Ascending aorta (tissue), 2 donors: ENCODE results near the gene NOL3. TPM values are rescaled to one million over a fixed set of nuclear protein-coding genes. Genes with fewer than 3 reads are reported as not detected.

ENCODE experiments used
- DNase-seq, 2 donors: peaks; one replicate each; pipeline ENCODE4 v3.0.0-alpha.2; 2019; ENCODE audit warnings: low spot score in 2 of 2
- H3K27ac ChIP-seq, 2 donors: fragments of 200-600 bp; sonication (generic); one replicate each; pipeline ENCODE4 v1.5.1; 2016 to 2017; ENCODE audit warnings: mild to moderate bottlenecking in 1 of 2
- H3K27me3 ChIP-seq: fragments of 200-600 bp; sonication (generic); one replicate; pipeline ENCODE4 v1.5.1; 2017
- H3K36me3 ChIP-seq, 2 donors: fragments of 200-600 bp; sonication (generic); one replicate each; pipeline ENCODE4 v1.5.1; 2016
- H3K4me1 ChIP-seq, 2 donors: fragments of 200-600 bp; sonication (generic); one replicate each; pipeline ENCODE4 v1.5.1; 2016 to 2017; ENCODE audit warnings: mild to moderate bottlenecking in 1 of 2
- H3K4me3 ChIP-seq, 2 donors: fragments of 200-600 bp; sonication (generic); one replicate each; pipeline ENCODE4 v1.5.1; 2016 to 2017; ENCODE audit warnings: mild to moderate bottlenecking in 1 of 2
- H3K9me3 ChIP-seq, 2 donors: fragments of 200-600 bp; sonication (generic); one replicate each; pipeline ENCODE4 v1.5.1; 2016
- intact Hi-C: fragments of 100-400 bp; cut with DNase I; formaldehyde crosslinking; loops from one replicate; pipeline ENCODE4 v1.15.1; 2023
- total RNA-seq: library from RNA; depleted of rRNA; stranded (reverse); fragments of >200 nt; gene quantifications from one replicate; pipeline ENCODE4 v1.1.0, GENCODE V29; 2016
- TF ChIP-seq, protein P1 (sequence below), 3 experiments: fragments of 200-600 bp in 2 of 3; fragments of 450-650 bp in 1 of 3; sonication (generic) in 2 of 3; IDR thresholded peaks; one replicate each; pipeline ENCODE4 v1.5.1; 2016 to 2019; ENCODE audit warnings: antibody characterized with exemption in 3 of 3, mild to moderate bottlenecking in 1 of 3, moderate library complexity in 1 of 3

Gene NOL3
- total RNA-seq, 1 donor from 2014 or later: 87.6 TPM

- Histone ChIP-seq H3K4me3 (no peak overlapping the region), H3K27me3 (no peaks in the 10 kb centered on the region), H3K4me1 (peaks cover 0 to 18% of the 10 kb centered on the region in 2 donors), H3K27ac (no peak overlapping the region), H3K36me3 (no peaks in the 10 kb centered on the region), H3K9me3 (no peaks in the 10 kb centered on the region)
- DNase-seq: no peak
- TF ChIP-seq, protein P1, sequence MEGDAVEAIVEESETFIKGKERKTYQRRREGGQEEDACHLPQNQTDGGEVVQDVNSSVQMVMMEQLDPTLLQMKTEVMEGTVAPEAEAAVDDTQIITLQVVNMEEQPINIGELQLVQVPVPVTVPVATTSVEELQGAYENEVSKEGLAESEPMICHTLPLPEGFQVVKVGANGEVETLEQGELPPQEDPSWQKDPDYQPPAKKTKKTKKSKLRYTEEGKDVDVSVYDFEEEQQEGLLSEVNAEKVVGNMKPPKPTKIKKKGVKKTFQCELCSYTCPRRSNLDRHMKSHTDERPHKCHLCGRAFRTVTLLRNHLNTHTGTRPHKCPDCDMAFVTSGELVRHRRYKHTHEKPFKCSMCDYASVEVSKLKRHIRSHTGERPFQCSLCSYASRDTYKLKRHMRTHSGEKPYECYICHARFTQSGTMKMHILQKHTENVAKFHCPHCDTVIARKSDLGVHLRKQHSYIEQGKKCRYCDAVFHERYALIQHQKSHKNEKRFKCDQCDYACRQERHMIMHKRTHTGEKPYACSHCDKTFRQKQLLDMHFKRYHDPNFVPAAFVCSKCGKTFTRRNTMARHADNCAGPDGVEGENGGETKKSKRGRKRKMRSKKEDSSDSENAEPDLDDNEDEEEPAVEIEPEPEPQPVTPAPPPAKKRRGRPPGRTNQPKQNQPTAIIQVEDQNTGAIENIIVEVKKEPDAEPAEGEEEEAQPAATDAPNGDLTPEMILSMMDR (IDR thresholded peaks at IDR 0.05): no peak
- intact Hi-C loops: loop anchor here (5.0 kb wide), 2 partner anchors 129 to 159 kb away; partner anchors contain the start of gene CBFB
These were observed 14.0 kb upstream of the NOL3 start for GRCh38 chr16:67156143-67156844.

GRCh38 chr16:67157106-67157748 is 13.1 kb upstream of the NOL3 start:
- no peak overlapping the region for H3K27ac ChIP-seq
- no peaks in the 10 kb centered on the region for H3K27me3 ChIP-seq
- intact Hi-C loops: loop anchor here (5.0 kb wide), 2 partner anchors 130 to 160 kb away; partner anchors contain the start of gene CBFB
- H3K4me1 ChIP-seq: peaks cover 0 to 21% of the 10 kb centered on the region in 2 donors
- H3K36me3 ChIP-seq: no peaks in the 10 kb centered on the region
- no peak overlapping the region for H3K4me3 ChIP-seq
- TF ChIP-seq, protein P1 (IDR thresholded peaks at IDR 0.05): no peak
- DNase-seq: no peak
- no peaks in the 10 kb centered on the region for H3K9me3 ChIP-seq

- Histone ChIP-seq H3K27me3 (no peaks in the 10 kb centered on the region), H3K4me1 (peaks cover 3 to 29% of the 10 kb centered on the region in 2 donors), H3K36me3 (no peaks in the 10 kb centered on the region), H3K4me3 (no peak overlapping the region), H3K9me3 (no peaks in the 10 kb centered on the region), H3K27ac (peak overlapping the region in 1 of 2 donors; percentile 68)
- TF ChIP-seq, protein P1 (IDR thresholded peaks at IDR 0.05): no peak
- DNase-seq: no peak
- intact Hi-C loops: loop anchor here (5.0 kb wide), 2 partner anchors 131 to 161 kb away; partner anchors contain the start of gene CBFB
These were observed 12.3 kb upstream of the NOL3 start for GRCh38 chr16:67157892-67158635.

- H3K9me3 ChIP-seq: no peaks in the 10 kb centered on the region
- H3K36me3 ChIP-seq: no peaks in the 10 kb centered on the region
- intact Hi-C loops: loop anchor here (1.0 to 5.0 kb wide), 3 partner anchors 15 to 162 kb away; partner anchors contain the start of gene CBFB
- peak overlapping the region; percentile 82 to 89 for H3K4me3 ChIP-seq
- TF ChIP-seq, protein P1 (IDR thresholded peaks at IDR 0.05): no peak
- peak overlapping the region; percentile 68 to 80 for H3K27ac ChIP-seq
- H3K27me3 ChIP-seq: no peaks in the 10 kb centered on the region
- DNase-seq: no peak
- H3K4me1 ChIP-seq: peaks cover 9 to 38% of the 10 kb centered on the region in 2 donors
These were observed 11.4 kb upstream of the NOL3 start for GRCh38 chr16:67158637-67159600.
